ENCODE measurements around the gene PAPPA2. TPM values are rescaled to one million over a fixed set of nuclear protein-coding genes. Genes with fewer than 3 reads are reported as not detected.

The PAPPA2 gene
- total and polyA plus RNA-seq, 8 donors: under 0.01 to 10.3 (median 0.29) TPM; not detected in 1

GRCh38 chr1:176884286-176884685 lies 421.3 kb downstream of the PAPPA2 start:
- Histone ChIP-seq H3K36me3 (no peaks in the 10 kb centered on the region), H3K27ac (no peak overlapping the region), H3K9me3 (no peaks in the 10 kb centered on the region), H3K4me3 (no peak overlapping the region), H3K27me3 (no peaks in the 10 kb centered on the region), H3K4me1 (no peaks in the 10 kb centered on the region)
- TF ChIP-seq POLR2AphosphoS5 (IDR thresholded peaks at IDR 0.05) (no peak), EP300 (IDR thresholded peaks at IDR 0.05) (no peak), POLR2A (IDR thresholded peaks at IDR 0.05) (no peak), CTCF (IDR thresholded peaks at IDR 0.05) (no peak)
- no peak for DNase-seq
- WGBS, 5 donors: 71 to 88% (median 81%) methylated on average over 4 of the region's 4 CpGs
- intact Hi-C loops (cut with DNase I; ENCODE audit: low total_unique reads): no loop called here

- TF ChIP-seq CTCF (IDR thresholded peaks at IDR 0.05) (no peak), EP300 (IDR thresholded peaks at IDR 0.05) (no peak), POLR2A (IDR thresholded peaks at IDR 0.05) (no peak), POLR2AphosphoS5 (IDR thresholded peaks at IDR 0.05) (no peak)
- H3K4me3 ChIP-seq: no peak overlapping the region
- 41 to 76% (median 53%) methylated on average over 1 of the region's 1 CpG for WGBS, 5 donors
- H3K9me3 ChIP-seq: no peaks in the 10 kb centered on the region
- intact Hi-C loops (cut with DNase I; ENCODE audit: low total_unique reads): no loop called here
- no peaks in the 10 kb centered on the region for H3K4me1 ChIP-seq
- no peaks in the 10 kb centered on the region for H3K27me3 ChIP-seq
- no peaks in the 10 kb centered on the region for H3K36me3 ChIP-seq
- DNase-seq: peak in 1 of 2 donors; percentile 19
- no peak overlapping the region for H3K27ac ChIP-seq
Measured at GRCh38 chr1:176884911-176885310, 421.9 kb downstream of the PAPPA2 start.

- Histone ChIP-seq H3K4me3 (no peak overlapping the region), H3K27ac (no peak overlapping the region), H3K9me3 (no peaks in the 10 kb centered on the region), H3K4me1 (no peaks in the 10 kb centered on the region), H3K27me3 (no peaks in the 10 kb centered on the region), H3K36me3 (no peaks in the 10 kb centered on the region)
- WGBS, 5 donors: 69 to 80% (median 73%) methylated on average over 3 of the region's 3 CpGs
- DNase-seq: no peak
- intact Hi-C loops (cut with DNase I; ENCODE audit: low total_unique reads): no loop called here
- TF ChIP-seq POLR2A (IDR thresholded peaks at IDR 0.05) (no peak), POLR2AphosphoS5 (IDR thresholded peaks at IDR 0.05) (no peak), CTCF (IDR thresholded peaks at IDR 0.05) (no peak), EP300 (IDR thresholded peaks at IDR 0.05) (no peak)
Measured at GRCh38 chr1:176885341-176885740, 422.4 kb downstream of the PAPPA2 start.

GRCh38 chr1:176885751-176886150 lies 422.8 kb downstream of the PAPPA2 start:
- Histone ChIP-seq H3K27me3 (no peaks in the 10 kb centered on the region), H3K4me3 (no peak overlapping the region), H3K36me3 (no peaks in the 10 kb centered on the region), H3K9me3 (no peaks in the 10 kb centered on the region), H3K27ac (no peak overlapping the region), H3K4me1 (no peaks in the 10 kb centered on the region)
- WGBS, 5 donors: 53 to 74% (median 67%) methylated on average over 2 of the region's 2 CpGs
- TF ChIP-seq CTCF (IDR thresholded peaks at IDR 0.05): no peak
- TF ChIP-seq POLR2AphosphoS5 (IDR thresholded peaks at IDR 0.05): no peak
- no peak for TF ChIP-seq POLR2A (IDR thresholded peaks at IDR 0.05)
- TF ChIP-seq EP300 (IDR thresholded peaks at IDR 0.05): no peak
- DNase-seq: no peak
- intact Hi-C loops (cut with DNase I; ENCODE audit: low total_unique reads): no loop called here

Data from stomach (tissue), 9 donors.